ENCODE results near the gene DTX1.
A peak's percentile ranks its signal among the peaks of the same experiment; 100 is the strongest.

Gene DTX1

DNA sequence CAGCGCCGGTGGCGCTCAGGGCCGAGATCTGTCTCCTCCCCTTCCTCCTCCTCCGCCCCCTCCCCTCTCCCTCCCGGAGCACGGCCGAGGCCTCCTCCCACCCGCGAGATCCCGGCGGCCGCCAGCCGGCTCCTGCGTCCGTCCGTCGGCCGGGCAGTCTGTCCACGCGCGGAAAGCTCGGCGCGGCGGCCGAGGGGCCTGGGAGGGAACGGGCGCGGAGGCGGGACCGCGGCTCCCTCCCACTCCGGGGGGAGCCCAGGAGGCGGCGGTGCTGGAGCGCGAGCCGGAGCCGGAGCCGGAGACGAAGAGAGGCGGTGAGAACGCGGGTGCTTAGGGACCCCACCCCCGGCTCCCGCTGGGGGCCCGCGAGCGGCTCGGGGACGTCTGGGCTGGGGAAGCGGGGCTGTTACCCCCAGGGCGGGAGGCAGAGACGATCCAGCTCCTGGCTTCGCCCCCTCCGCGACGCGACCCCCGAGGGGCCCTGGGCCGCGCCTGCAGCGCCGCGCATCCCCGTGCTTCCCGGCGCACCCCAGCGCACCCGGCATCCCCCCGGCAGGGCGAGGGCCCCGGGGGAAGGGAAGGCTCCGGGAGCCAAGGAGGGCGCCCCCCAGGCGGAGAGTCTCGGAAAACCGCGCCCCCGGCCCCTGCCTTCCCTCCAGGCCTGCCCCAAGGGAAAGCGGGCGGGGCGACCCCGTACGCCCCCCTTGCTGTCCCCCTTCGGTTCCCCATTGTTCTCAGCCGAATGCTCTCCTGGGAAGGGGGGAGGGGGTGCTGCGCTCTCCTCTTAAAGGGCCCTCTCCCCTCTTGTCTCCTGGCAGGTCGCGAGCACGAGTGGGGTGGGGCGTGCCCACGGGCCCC, at the start of gene DTX1:
TSS of gene DTX1 (plus strand) at position 100 of the 858 bp plus-strand sequence. CDS start 1,463 bp downstream, outside the sequence.
- peak; percentile 26 for DNase-seq

DNA sequence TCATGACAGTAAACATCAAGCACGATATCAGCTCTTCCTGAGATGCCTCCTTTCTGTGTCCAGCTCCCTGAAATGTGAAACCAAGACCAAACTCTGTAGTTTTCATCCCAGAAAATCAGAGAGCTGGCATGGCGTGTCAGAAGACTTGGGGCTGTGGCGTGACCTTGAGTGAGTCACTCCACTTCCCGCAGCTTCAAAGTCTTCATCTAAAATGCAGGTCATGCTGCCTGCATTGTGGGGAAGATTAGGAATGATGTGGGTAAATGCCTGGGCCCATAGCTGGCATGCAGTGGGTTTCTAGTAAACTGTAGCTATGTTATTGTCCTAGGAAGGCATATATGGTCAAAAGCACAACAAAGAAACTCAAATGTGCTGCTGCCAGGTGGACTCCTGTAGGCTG, 49.4 kb upstream of the DTX1 start:
- DNase-seq, result no peak

DNA sequence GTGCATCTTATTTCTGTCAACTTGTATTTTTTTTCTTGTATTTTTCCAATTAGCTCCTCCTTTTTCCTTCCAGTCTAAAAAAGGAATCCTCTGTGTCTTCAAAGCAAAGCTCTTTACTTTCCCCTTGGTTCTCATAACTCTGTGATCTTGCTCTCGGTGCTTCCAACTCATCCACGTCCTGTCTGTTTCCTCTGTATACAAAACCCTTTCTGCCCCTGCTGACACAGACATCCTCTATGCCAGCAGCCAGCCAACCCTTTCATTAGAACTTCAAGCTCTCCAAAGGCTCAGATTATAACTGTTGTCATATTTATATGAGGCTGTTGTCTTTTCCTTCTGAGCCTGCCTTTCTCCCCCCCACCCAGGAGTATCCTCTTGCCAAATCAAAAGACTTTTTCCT, 45.8 kb upstream of the DTX1 start:
- DNase-seq, result no peak

DNA sequence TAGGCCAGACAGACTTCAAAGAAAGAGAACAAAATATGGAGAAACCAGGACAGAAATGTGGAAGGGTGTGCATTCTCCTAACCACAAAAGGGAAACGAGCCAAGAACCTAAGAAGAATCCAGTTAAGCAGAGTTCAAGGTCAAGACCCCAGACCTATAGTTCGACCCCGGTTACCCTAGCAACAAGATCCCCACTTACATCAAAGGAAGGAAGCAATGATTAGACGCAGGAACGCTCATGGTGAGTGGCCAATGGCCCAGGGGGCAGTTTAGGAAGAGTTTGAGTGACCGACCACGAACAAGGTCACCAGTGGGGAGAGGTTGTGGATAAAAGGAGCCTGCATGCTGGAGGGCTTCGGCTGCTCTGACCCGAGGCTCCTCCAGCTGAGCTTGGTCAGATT, 42.0 kb upstream of the DTX1 start:
- no peak for DNase-seq

DNA sequence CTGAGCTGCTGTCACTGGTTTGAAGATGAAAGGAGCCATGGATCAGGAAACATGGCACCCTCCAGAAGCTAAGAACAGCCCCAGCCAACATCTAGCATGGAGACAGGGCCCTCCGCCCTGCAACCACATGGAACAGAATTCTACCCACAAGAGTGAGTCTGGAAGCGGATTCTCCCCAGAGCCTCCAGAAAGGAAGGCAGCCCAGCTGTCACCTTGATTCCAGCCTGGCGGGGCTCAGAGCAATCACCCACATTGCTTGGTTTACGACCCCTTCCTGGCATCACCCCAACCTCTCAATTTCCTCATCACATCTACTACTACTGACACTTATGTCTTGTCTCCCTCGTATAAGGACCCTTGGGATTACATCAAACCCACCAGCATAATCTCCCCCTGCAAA, 39.7 kb upstream of the DTX1 start:
- DNase-seq, result no peak

DNA sequence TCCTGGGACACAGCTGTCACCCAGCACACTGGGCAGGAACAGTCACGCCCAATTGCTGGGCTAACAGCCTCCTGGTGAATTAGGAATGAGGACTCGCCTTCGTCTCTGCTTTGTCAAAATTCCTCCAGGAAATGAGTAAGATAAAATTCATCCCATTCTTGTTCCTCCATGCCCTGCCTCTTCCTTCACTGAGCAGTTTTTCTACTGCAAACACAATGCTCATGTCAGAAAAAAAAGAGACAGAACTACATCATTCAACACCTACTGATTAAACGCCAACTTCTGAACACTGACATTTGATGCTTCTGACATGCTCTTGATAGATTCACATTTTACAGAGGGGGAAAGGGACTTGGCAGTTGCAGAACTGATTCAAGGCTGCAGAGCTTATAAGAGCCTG, 37.5 kb upstream of the DTX1 start:
- DNase-seq, result no peak

DNA sequence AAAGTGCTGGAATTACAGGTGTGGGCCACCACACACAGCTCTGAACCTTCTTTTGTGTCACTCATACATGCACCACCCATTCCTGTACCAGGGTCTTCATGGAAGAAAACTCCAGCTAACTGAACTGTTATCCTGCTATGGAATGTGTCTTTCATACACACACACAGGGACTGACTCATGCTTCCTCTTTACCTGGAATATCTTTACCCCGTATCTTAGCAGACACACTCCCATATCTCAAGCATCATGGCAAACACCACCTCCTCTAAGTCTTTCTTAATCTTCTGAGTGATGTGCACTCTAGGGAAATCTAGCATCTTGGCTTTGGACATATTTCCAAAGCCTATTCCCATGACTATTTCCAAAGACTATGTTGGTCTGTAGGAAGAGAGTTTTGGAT, 35.0 kb upstream of the DTX1 start:
- no peak for DNase-seq

DNA sequence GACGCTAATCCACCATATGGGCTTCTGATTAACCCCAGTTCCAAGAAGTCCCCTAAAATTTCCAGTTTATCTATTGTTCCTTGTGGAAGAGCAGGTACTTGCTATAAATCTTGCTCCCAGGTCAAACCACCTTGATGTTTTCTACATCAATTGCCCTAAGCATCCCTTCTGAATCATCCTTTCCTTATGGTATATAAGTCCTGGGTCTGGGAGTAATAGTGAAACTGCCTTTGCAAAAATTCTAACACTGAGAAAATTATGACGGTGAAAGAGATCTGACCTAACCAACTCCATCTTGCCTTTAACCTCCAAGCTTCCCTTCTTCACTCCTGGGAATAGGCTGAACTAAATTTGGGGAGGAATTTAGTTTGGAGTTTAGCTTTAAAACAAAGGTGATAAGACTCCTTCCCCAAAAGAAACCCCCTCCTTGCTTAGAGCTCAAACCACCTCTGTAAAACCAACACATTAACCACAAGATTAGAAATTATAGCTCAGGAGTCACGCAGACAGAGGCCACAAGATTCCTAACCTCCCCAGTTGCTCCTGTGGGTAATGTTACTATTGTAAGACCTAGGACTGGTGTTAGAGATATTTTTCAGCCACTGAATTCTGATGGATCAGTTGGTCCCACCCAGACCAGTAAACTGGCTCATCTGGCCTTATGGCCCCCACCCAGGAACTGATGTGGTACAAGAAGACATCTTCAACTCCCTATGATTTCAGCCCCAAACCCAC, 33.8 kb upstream of the DTX1 start:
- no peak for DNase-seq

DNA sequence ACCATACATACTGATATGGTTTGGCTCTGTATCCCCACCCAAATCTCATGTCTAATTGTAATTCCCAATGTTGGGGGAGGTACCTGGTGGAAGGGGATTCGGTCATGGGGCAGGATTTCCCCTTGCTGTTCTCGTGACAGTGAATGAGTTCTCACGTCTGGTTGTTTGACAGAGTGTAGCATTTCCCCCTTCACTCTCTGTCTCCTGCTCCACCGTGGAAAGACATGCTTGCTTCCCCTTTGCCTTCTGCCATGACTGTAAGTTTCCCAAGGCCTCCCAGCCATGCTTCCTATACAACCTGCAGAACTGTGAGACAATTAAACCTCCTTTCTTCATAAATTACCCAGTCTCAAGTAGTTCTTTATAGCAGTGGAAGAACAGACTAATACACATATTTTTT, 28.8 kb upstream of the DTX1 start:
- no peak for DNase-seq

DNA sequence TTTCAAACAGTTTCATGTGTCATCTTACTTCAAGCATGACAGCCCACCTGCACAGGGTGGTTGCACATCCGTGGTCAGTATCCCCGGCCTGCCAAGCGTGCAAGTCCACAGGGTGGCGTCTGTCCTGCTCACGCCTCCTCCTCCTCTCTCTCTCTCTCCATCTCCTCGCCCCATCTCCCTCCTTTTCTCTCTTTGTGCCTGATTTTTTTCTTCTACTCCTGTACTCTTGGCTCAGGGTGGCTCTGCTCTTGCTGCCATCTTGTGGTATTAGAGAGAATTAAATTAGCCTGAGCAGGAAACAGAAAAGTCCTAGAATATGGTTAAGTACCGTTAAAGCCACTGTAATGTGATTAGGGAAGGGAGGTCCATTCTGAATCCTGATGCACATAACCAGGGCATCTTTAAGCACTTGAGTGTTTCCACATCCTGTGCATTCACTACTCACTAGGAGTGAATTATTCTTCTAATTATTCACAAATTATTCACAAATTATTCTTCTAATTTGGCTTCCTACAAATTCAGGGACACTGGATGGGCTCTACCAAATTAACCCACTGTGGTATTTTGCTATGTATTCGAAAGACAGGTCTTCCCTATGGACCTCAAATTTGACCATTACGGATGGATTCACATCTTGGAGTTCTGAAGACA, 25.5 kb upstream of the DTX1 start:
- DNase-seq, result no peak

DNA sequence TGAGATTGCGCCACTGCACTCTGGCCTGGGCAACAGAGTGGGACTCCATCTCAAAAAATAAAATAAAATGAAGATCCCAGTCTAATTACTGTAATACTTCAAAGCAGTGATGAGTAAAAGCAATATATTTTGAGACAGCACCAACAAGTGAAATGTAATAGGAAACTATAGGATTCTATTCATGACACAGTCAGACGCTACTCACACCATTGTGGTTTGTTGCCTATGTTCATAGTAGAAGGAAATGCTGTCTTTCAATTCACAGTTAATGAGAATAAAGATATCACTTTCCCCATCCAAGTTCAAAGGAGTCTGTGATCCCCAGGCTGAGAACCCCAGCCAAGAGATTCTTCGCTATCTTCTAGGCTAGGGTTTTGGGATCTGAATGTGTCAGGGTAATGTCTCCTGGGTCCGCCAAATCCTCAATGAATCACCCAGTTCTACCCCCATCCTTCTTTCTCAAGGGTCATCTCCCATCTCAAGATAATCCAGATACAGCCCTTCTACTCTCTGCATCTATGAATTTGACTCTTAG, 16.6 kb upstream of the DTX1 start:
- no peak for DNase-seq

DNA sequence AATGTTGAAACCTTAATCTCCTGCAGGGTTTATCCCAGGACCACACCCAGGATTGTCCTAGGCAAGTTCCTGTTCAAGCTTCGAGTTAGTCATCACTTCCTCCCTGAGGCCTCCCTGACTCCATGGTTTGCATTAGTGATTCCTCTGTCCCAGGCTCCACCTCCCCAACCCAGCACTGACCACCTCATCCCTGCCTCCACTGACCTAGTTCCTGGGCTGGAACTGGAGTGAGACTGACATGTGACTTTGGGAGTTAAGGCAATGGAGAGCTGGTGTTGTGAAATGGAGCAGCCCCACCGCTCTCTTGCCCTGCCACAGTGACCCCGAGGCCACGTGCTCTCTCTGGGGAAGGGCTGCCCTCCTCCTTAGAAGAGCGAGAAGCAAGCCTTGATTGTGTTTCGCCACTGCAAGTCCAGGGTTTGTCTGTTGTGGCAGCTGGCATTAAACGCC, 15.8 kb upstream of the DTX1 start:
- peak; percentile 77 for DNase-seq

DNA sequence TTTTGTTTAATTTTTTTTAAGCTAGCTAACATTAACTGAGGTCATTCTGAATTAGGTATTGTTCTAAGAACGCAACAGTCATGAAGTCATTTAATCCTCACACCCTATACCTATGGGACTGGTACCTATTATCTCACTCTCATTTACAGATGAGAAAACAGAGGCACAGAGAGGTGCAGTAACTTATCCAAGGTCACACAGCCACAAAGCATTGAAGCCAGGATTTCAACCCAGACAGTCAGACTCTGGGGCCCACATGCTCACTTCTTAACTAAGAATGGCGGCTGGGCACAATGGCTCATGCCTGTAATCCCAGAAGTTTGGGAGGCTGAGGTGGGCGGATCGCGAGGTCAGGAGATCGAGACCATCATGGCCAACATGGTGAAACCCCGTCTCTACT, 15.0 kb upstream of the DTX1 start:
- DNase-seq, result no peak

DNA sequence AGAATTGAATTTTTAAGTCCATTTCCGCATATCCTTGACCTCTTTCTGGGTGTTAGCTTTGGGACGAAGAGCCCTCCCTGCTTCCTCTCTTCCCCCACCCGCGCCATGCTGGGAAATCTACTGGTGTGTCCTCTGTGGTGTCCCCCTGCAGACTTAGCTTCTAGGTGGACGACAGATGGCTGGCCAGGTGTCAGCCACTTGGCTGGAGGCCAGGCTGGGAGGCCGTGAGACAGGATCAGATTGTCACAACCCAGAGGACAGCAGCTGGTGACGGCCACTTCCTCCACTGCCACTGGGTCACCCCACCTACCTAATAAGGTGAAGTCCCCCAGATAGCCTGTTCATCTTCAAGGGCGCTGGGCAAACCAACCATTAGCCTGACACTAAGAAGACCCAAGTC, 13.3 kb upstream of the DTX1 start:
- no peak for DNase-seq

DNA sequence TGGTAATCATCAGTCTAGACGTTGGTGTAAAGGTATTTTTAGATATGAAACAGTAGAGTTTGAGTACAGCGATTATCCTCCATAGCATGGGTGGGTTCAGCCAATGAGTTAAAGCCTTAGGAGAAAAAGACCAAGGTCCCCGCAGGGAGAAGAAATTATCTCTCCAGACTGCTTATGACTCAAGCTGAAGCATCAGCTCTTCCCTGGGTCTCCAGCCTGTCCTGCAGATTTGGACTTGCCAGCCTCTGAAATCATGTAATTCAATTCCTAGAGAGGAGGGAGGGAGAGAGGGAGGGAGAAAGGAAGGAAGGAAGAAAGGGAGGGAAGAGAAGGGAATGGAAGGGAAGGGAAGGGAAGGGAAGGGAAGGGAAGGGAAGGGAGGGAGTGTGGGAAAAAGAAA, 12.0 kb upstream of the DTX1 start:
- DNase-seq, result no peak

DNA sequence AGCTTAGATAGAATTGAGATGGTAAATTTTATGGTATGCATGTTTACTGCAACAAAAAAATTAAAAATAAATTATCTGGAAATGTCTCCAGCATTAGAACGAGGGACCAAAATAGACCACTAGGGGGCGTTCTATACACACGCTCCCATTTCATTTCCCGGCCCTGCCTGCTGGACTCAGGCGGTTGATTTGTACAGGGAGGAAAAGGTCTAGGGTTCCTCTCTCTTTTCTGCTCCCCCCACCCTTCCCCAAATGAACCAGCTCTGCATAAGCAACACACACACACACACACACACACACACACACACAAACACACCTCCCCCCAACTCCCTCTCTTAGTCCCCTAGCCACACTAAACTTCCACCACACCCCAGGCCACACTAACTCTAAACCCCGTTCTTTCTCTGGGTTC, 7.8 kb upstream of the DTX1 start:
- peak; percentile 54 for DNase-seq

DNA sequence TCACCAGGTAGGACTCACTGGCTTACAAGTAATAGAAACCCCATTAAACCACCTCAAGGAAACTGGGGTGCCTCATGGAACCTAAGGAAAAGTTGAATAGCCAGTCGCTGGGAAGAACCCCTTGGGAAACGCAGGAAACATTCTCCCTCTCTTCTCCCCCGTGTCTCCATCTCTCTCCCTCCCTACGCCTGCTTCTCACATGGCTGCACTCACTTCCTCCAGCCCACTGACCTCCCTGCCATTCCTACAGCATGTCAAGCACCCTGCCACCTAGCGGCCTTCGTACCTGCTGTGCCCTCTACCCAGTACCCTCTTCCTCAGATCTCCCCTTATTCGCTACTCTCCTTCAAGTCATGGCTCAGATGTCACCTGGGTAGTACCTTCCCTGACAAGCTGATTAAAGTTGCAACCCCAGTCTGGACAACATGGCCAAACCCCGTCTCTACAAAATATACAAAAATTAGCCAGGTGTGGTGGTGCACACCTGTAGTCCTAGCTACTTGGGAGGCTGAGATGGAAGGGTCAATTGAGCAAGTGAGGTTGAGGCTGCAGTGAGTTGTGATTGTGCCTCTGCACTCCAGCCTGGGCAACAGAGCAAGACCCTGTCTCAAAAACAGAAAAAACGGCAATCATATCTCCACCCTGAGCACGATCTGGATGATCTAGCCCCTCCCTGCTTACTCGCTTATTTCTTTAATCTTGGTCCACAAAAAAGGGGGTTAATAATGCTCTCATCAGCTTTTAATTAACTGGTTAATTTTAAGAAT, 6.4 kb upstream of the DTX1 start:
- DNase-seq, result no peak

DNA sequence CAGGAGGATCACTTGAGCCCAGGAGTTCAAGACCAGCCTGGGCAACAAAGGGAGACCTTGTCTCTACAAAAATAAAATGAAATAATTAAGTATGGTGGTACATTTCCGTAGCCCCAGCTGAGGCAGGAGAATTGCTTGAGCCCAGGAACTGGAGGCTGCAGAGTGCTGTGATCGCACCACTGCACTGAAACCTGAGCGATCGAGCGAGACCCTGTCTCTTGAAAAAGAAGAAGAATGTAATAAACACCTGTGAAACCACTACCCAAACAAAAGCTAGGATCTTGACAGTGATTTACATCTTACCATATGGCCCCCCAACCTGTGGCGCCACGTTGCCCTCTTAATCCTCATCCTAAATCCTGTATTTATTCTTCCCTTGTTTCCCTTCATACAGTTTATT, 5.7 kb upstream of the DTX1 start:
- DNase-seq, result no peak

DNA sequence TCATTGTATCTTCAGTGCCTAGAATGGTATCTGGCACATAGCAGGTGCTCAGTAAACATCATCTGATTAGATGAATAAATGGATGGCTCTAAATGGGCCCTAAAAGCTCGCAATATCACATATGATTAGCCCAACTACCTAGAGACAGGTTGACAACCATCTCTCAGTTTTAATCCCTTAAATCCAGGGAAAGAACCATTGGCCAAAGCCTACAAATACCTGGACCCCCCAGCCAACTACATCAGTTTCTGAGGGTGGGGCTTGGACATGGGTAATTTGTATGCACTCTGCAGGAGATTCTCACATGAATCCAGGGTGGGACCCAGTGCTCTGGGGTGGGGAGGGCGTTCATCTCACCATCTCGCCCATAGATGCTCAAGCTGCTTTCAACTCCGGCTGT, 4.8 kb upstream of the DTX1 start:
- no peak for DNase-seq

DNA sequence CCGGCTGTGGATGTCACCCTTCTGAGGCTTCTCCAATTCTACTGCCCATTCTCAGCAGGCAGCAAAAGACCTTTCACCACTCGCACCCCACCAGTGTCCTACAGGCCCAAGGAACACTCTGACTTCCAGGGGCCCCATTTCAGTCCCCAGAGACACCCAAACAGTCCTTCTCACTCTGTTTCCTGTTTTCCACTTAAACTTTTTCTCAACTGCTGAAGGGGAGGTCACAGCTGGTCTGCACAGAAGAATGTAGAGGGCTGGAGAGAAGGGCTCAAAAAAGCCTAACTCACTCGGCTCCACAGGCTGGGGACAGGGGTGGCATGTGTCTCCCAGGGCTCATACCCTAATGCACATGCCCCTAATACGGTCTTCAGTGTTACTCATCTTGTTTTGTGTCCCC, 4.2 kb upstream of the DTX1 start:
- no peak for DNase-seq

DNA sequence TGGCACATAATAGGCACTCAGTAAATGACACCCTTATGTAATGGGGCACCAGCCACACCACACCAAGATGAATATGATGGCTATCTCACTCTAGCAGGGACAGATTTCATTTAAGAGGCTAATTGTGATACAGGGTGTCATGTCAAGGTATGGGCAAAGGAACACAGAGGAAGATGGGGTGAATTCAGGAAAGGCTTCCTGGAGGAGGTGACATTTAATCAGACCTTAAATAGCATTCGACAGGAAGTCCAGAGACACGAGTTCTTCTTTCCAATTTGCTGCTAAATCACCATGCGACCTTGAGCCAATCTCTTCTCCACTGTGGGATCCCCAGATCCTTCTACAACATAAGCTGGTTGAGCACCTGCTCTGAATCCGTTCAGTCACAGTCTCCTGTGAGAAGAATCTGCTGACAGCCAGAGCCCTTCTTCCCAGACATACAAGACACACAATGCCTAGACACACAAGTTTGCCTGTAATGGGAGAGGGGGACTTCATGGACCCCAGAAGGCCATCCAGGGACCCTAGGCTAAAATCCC, 1.5 kb upstream of the DTX1 start:
- no peak for DNase-seq

DNA sequence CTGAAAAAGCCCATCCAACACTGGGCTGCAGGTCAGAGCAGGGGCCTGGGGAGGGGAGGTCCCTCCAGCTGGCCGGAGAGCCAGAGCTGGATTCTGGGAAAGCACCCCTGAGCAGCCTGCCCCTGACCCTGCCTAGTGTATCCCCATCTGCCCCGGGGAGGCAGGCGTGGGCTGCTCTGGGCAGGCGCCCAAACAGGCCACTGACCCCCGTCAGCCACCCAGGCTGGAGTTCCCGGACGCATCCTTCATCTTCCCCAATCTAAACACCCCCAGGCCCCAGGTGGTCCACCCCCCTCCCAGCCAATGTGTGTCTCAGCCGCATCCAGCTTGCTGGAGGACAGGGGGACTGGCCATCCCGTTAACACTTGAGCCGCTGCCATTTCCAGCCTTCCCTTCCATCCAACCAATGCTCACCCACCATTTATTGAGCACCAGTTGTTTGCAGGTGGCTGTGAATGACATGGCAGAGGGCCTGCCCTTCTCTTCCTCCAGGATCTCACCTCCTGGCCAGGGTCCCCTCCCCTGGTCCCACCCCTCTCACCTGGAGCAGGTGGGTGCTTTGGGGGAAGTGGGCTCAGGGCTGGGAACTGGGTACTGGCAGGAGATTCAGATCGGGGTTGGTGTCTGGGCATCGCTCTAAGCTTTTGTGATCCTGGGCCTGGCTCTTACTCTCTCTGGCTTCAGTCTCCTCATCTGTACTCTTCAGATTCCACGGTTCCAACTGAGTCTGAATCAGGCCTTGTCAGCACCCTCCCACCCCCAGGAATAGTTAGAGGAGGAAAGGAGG, 743 bp upstream of the DTX1 start:
- DNase-seq, result no peak

Measured in CD4-positive, alpha-beta T cell treated with Interleukin-15 for 1 hour (primary cell).